Esophagus squamous epithelium (tissue), 4 donors: ENCODE measurements around the gene MVK.

Experiments
- POLR2A ChIP-seq, 4 donors: fragments of 450-650 bp; IDR thresholded peaks; one replicate each; pipeline ENCODE4 v1.6.1; 2017; ENCODE audit warnings: antibody characterized with exemption in 4 of 4, mild to moderate bottlenecking in 4 of 4, moderate library complexity in 3 of 4
- TF ChIP-seq, protein P1 (sequence below), 6 experiments: fragments of 450-650 bp in 4 of 6; fragments of 200-600 bp in 2 of 6; sonication (generic) in 2 of 6; IDR thresholded peaks; one replicate each; pipeline ENCODE4 v1.5.1; 2016 to 2019; ENCODE audit warnings: antibody characterized with exemption in 6 of 6, mild to moderate bottlenecking in 4 of 6, moderate library complexity in 4 of 6

DNA sequence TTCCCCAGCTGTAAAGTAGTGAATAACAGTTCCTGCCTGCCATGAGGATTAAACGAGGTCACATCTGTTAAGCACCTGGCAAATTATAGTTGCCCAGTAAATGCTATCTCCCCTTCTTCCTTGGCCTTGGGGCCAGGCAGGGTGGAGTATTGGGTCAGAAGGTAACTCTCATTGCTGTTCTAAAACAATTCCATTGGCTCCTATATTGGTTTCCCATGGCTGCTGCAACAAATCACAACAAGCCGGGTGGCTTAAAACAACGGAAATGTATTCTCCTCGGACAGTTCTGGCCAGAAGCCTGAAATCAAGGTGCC, 32.2 kb upstream of the MVK start:
- TF ChIP-seq, protein P1, sequence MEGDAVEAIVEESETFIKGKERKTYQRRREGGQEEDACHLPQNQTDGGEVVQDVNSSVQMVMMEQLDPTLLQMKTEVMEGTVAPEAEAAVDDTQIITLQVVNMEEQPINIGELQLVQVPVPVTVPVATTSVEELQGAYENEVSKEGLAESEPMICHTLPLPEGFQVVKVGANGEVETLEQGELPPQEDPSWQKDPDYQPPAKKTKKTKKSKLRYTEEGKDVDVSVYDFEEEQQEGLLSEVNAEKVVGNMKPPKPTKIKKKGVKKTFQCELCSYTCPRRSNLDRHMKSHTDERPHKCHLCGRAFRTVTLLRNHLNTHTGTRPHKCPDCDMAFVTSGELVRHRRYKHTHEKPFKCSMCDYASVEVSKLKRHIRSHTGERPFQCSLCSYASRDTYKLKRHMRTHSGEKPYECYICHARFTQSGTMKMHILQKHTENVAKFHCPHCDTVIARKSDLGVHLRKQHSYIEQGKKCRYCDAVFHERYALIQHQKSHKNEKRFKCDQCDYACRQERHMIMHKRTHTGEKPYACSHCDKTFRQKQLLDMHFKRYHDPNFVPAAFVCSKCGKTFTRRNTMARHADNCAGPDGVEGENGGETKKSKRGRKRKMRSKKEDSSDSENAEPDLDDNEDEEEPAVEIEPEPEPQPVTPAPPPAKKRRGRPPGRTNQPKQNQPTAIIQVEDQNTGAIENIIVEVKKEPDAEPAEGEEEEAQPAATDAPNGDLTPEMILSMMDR (IDR thresholded peaks at IDR 0.05): no peak
- no peak for TF ChIP-seq POLR2A (IDR thresholded peaks at IDR 0.05)
